GM18907 (cell line): Measurements from ENCODE around the gene MAGI1.

ENCODE experiments used
- ATAC-seq: cut with Tn5 transposase; IDR thresholded peaks from one replicate; pipeline ENCODE4 v1.9.1; 2021; ENCODE audit warnings: mild to moderate bottlenecking, moderate library complexity; ENCODE audit not compliant: unreplicated experiment

Gene MAGI1

DNA sequence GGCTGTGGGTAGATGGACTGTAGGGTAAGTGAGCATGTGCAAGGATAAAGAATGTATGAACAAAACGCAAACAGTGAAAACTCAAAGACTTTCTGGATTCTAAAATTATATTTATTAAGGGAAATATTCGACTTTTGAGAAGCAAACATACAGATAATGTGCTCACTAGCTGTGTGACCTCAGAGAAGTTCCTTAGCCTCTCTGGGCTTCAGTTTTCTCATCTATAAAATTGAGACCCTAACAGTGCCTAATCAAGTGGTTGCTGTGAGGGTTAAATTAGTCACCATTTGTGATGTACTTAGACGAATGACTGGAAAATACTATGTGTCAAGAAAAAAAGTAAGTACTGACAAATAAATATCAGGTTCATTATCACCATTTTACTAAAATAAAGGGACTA is 261.7 kb downstream of the MAGI1 start:
- no peak for ATAC-seq

DNA sequence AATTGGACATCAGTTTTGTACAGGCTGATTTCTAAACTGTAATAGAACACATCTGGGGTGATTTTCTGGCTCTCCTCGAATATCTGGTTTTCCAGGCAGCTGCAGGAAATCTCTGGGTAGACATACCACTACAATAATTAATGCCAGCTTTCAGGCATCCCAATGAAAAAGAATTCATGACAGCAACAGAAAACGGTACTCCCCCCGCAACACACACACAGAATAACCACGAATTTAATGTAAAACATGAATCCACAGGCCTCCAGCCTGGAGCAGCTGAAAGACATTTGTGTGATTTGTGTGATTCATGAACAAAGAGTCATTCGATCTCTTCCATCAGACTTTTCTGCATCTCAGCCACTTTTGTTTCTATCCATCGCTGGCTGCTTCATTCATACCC is 262.2 kb downstream of the MAGI1 start:
- ATAC-seq, result no peak

DNA sequence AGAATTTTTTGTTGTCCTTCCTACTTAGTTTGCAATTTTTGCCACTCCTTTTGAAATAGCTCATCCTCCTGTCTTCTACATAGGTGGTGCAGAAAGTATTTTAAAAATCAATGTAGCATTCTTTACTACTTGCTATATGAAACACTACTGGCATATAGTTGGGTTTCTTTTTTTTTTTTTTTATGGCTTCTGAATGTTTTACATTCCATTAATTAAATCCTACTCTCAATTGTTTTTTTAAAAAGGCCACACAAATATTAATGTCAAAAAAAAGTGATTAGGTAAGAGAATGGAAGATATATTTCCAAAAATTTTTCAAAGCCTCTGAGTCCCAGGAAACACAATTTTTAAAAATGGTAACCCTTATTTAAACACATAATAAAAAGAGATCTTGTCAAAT is 262.6 kb downstream of the MAGI1 start:
- ATAC-seq, result no peak

DNA sequence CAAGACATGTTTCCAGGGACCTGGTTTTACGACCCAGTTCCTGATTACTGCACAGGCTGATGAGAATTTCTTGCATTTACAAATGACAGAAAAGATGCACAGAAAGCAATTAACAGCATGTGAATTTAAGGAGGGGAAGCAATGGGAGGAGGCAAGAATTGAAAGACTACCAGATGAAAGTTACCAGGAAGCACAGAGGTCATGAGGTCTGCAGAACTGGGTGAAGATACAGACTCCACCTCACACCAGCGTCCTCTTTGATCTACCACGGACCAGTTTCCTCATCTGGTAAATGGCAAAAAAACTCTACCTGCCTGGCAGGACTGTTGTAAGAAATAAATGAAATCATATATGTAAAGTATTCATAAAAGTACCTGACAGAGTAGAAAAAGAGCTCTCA is 266.0 kb downstream of the MAGI1 start:
- no peak for ATAC-seq

DNA sequence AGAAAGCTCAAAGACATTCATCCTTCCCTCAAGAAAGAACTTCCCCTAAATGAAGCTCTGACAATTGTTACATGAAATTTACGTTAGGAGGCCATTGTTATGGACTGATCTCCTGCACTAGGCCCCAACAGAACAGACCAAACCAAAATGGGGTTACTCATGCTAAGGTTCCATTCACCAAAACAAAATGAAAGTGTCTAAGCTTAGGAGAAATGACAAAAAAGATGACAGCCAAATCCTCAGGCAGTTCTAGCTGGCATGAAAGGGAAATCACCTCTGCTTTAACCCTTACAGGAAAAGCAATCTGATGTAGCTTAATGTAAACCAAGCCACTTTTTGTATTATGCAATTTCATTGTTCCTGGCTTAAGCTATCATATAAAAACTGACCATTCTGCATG is 271.2 kb downstream of the MAGI1 start:
- ATAC-seq, result no peak

DNA sequence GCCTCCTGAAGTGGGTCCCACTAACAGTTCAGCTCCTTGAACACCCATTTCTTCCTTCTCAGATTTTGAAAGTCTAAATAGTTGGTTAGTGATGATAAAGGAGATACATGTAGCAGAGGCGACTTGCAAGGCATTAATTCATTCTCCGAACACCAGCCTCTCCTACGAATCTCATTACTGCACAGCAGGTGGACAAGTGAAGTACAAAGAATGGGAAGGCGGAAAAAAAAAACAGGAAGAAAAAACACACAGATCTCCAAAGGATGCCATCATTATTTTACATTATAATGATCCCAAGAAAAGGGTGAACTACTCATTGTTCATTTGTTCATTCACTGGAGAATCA is 276.5 kb downstream of the MAGI1 start:
- no peak for ATAC-seq

DNA sequence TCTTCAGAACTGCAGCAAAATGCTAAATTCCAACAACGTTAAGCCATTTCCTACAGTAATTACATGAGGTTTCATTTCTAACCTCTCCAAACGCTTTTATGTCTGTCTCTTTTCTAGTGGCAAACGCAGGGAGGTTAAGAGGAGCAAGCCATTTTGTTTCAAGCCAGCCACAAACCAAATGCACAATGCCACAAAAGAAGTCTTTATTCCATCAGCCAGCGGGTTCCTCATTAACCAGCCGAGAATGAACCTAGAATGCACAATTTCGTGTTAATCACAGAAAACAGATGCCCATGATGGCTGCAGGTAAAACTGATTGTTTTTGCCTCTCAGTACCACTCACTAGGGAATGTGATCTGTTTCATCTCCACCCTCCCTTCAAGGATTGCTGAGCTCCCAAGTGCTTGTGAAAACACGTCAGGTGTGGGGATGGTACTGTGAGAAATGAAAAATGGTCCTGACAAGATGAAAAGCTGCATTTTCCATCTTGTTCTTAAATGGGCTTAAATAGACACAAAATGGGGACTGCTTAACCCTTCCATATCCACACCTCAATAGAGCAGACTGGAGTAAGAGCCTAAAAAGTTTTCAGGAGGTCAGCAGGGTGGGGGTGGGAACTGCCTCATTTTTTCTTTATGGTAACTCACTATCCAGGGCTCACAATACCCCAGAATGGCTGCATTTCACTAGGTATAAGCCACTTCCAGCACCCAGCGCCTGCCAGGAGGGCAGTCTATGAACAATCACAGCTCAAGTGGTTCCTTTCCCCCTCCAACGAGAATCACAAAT is 277.1 kb downstream of the MAGI1 start:
- ATAC-seq, result no peak

DNA sequence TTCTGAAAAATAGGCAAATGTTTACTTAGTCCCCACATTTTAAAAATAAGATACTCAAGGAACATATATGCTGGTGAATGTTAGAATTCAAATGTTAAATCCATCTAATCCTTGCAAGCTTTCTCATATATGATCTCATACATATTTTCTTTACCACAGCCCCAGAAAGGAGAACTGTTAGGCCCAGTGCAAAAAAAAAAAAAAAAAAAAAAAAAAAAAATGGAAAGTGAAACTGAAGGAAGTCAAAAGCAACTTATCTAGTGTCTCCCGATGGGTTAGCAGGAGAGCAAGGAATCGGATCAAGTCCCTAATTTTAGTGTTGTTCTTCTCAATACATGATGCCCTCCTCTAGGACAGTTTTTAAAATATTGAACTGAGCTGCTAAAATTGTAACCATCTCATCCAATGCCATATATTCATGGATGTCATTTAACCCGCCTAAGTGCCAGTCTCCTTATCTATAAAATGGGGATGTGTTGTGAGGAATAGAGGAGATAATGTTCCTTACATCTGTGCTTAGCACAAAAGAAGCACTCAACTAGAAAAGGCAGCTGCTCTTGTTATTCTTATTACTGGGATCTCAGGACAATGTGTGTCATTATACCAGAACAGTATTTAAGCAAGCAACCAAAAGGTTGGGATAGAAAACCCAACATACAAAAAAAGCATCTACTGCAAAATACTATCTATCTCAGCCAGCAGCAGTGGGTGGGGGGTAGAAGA is 279.7 kb downstream of the MAGI1 start:
- no peak for ATAC-seq

DNA sequence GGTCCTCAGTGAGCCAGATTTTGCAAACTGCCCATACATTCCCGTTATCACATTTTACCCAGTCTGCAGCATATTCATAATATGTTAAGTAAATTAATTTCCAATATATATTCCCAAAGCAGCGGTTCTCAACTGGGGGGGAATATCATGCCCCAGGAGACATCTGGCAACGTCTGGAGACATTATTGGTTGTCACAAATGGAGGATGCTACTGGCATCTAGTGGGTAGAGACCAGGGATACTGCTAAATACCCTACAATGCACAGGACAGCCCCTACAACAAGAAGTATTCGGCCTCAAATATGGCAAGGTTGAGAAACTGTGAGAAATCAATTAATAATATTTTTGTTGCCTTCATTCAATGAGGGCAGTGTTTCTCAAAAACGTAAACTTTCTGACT is 280.3 kb downstream of the MAGI1 start:
- no peak for ATAC-seq

DNA sequence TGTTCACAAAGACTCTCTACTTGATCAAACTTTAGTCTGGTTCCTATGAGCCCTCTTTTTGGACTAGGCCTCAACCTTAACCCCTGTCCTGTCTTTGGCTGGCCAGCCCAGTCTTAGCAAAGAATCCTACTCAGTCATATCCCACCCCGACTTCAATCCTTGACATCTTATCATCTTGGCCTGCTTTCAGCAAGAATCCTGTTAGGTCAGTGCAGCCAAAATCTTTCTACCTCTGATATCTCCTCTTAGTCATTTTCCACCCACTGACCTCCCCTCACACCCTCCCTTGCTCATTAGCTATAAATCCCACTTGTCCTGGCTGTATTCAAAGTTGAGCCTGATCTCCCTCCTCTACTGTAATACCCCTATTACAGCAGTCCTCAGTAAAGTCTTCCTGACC is 286.1 kb downstream of the MAGI1 start:
- no peak for ATAC-seq

DNA sequence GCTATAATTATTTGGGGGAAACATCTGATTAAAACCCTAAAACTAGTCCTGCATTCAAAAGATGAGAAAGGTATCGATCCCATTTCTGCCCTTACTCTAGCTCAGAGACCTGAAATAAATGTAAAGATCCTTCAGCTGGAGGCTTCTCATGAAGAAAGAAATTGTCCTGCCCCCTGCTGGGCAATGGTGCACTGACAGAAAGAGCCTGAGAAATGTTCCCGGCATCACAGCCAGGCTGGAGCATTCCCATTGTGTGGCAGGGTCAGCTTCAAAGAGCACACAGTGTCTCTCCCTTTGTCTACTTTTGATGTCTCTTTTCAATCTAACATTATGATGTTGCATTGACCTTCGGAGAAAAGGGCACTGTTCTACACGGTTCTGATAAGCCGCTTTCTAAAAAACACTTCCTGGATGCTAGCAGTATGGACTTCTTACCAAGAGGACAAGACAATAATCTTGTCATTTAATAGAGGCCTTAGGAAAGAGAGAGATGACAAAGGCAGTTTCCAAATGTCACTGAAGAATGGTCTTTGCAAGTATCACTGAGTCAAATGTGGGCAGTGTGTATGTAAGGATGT is 287.5 kb downstream of the MAGI1 start:
- peak; percentile 53 for ATAC-seq

DNA sequence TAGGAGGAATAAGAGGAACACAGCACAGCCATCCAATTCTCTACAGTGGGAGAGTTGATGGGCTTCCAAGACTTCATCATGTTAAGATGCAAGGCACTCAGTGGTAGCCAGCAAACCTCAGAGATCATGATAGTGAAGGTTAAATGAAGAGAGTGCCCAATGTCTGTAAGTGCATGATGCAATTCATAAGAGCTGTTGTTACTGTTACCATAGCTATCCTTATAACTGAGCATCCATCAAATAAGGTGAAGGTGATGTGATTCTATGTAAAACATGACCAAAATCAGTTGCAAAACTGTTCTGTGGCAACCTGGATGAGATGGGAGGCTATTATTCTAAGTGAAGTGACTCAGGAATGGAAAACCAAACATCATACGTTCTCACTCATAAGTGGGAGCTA is 289.7 kb downstream of the MAGI1 start:
- ATAC-seq, result no peak

DNA sequence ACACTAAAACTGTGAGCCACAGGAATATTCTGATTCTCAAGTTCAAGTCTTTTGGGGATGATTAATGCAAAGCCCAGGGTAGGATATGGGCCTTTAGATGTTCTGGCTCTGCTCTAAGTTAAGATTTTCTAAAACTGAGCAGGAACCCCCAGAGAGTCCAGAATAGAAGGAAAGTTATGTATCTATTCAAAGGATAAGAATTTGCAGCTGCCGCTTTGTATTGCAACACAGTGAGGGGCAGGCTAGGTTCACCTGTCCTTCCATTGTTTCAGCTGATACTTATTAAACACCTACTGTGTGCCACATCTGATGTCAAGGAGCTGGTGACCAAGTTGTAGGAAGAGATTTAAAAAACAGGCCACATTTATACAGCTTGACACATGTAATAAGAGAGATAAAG is 290.4 kb downstream of the MAGI1 start:
- ATAC-seq, result no peak

DNA sequence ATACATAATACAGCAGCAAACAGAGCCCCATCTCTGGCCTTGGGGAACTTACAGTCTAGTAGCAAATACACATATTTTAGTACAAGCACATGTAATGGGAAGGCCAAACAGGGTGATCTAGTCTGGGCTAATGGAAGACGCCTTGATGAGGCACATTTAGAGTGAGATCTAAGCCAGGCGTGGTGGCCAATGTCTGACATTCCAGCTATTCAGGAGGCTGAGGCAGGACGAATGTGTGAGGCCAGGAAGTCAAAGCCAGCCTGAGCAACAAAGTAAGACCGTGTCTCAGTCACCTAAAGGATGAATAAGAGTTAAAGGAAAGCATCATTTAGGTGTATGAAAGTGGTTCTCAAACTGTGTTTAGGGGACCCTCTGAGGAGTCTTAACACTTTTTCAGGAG is 291.9 kb downstream of the MAGI1 start:
- ATAC-seq, result no peak

DNA sequence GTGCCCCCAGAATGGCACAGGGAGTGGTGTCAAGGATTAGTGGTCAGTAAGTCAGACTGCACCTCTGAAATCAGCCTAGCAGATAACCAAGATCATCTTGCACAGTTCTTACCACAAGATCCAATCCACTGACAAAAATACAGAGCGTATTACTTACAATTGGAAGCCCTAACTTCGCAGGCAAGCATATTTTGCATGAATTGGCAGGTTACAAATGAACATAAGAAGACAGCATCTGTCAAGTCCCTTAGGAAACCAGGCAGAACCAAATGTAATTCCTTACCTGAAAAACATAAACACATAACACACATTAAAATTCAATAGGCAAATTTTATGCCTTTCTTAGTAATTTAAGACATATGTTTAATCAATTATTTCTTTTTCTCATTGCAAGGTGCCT is 293.4 kb downstream of the MAGI1 start:
- ATAC-seq, result no peak

DNA sequence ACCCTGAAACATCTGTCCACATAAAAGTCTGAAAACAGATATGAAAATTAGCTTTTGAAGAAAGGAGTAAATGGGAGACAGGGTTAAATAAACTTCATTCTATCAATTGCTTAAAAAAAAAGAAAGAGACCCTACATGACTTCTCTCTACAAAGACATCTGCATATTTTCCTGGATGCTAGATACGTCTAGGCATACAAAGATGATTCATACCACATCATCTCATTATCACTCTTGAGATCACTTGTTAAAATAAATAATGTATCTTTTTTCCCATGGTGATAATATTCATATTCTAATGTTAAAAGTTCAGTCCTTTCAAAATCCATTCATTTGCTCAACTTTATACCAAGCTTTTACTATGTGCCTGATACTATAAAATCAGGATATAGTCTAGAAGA is 295.8 kb downstream of the MAGI1 start:
- ATAC-seq, result no peak

DNA sequence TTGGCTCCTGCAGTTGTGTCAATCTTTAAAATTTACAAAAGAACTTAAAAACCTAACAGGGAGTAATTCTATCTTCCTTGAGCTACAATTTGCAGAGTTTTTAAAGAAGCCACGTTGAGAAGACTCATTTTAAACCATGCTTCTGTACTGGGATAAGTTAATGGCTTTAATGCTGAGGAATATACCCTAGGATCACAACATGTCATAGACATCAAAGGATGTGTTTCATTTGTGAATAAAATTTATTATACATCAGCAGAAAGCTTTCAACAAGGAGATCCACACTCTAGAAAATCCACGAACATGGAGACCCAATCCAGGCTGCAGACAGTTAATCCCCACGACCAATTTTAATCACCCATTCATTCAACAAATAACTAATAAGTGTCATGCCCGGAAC is 297.2 kb downstream of the MAGI1 start:
- no peak for ATAC-seq

DNA sequence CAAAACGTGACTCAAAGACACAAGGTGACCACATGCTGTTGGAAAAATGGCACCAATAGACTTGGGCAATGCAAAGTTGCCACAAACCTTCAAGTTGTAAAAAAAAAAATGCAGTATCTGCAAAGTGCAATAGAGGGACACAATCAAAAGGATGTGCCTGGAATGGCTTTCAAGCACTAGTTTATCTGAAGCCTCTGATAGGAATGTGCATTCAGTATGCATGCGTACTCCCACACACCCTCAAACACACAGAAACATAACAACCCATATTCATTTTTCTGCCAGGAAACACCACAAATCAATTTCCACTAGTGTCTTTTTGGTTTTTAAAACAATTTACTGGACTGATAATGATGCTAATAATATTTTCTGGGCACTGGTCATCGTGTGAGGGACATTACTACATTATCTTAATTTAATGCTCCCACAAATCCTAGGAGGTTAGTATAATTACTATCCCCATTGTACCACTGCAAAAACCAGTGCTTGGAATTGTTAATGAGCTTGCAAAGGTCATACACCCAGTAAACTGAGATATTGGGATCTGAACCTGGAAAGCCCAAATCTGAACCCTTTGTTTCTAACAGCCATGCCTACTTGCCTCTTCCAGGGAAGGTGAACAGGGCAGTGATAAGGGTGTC is 298.7 kb downstream of the MAGI1 start:
- ATAC-seq, result no peak

DNA sequence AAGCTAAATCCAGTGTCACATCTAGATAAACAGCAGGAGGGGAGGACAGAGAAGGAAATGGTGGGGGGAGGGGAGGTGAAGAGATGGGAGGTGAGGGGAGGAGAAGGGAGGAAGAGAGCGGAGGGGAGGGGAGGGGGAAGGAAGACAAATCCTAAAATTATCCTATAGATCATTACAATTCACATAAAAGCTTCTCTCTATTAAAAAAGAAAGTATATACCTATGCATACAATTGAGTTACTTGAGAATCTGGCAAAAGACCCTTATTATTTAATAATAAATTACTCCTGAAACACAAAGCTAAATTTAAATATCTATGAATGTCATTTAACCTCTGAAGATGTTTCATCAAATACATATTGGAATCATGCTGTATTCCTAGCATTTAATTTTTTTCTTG is 303.9 kb downstream of the MAGI1 start:
- no peak for ATAC-seq

DNA sequence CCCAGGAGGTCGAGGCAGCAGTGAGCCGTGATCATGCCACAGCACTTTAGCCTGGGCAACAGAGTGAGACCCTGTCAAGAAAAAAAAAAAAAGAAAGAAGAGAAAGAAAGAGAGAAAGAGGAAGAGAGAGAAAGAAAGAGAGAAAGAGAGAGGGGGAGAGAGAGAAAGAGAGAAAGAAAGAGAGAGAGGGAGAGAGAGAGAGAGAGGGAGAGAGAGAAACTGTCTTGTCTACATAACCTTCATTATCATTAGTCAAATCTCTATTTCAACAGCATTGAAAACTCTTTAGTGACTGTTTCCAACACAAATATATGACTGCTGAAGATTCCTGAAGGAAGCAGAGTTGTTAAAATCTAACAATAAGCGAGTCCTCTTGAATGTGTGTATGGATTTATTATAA is 304.3 kb downstream of the MAGI1 start:
- no peak for ATAC-seq

DNA sequence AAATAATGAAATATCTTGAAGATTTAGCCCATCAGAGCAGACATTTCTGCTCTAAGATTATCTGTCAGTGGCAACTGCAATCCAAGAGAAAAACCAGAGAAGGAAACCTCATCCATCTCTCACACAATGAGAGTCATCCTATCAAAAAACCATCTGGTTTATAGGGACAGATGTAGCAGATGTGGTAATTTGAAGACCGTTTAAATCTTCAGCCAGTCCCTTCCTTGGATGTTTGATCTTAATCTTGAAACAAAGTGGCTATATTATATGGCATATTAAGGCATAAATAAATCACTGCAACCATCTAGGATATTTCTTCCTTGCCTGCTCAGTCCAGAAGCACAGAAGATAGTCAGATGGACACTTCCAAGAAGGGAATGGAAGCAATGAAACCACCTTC is 305.3 kb downstream of the MAGI1 start:
- ATAC-seq, result no peak
